Activated B cell treated with CpG ODN at 0.5 μM for 24 hours (primary cell): ENCODE measurements around the gene PNP. TPM values are rescaled to one million over a fixed set of nuclear protein-coding genes. Genes with fewer than 3 reads are reported as not detected.

Experiments used
- ATAC-seq: fragments of 200-7000 bp; cut with Tn5 transposase; one replicate; pipeline ENCODE4 v1.10.0; 2021; ENCODE audit warnings: low read depth, mild to moderate bottlenecking, moderate library complexity
- CTCF ChIA-PET: fragments of 350-600 bp; sonication (Branson Sonifier 250); formaldehyde crosslinking; loops from one replicate; lab custom pipeline; 2021; ENCODE audit warnings: antibody characterized with exemption; lab: Charles Lee
- POLR2A ChIA-PET: fragments of 350-600 bp; sonication (Branson Sonifier 250); formaldehyde crosslinking; loops from one replicate; lab custom pipeline; 2021; ENCODE audit warnings: antibody characterized with exemption; lab: Charles Lee
- DNase-seq: peaks from one replicate; pipeline ENCODE4 v3.0.0; 2022
- H3K27ac Mint-ChIP-seq: one replicate; pipeline ENCODE4 v1.8.0; 2020; ENCODE audit warnings: mixed read lengths
- H3K27me3 Mint-ChIP-seq: one replicate; pipeline ENCODE4 v1.8.0; 2021; ENCODE audit warnings: mixed read lengths
- H3K36me3 Mint-ChIP-seq: one replicate; pipeline ENCODE4 v1.8.0; 2021; ENCODE audit warnings: low read depth, mixed read lengths
- H3K4me1 Mint-ChIP-seq: one replicate; pipeline ENCODE4 v1.8.0; 2021; ENCODE audit warnings: mixed read lengths
- H3K4me3 Mint-ChIP-seq: one replicate; pipeline ENCODE4 v1.8.0; 2020; ENCODE audit warnings: mild to moderate bottlenecking, mixed read lengths
- H3K9me3 Mint-ChIP-seq: one replicate; pipeline ENCODE4 v1.8.0; 2020; ENCODE audit warnings: mixed read lengths
- CTCF ChIP-seq: fragments of 200-600 bp; IDR thresholded peaks from one replicate; pipeline ENCODE4 v1.8.0; 2022; ENCODE audit warnings: antibody characterized with exemption, mild to moderate bottlenecking
- intact Hi-C: fragments of 100-400 bp; cut with micrococcal nuclease; formaldehyde crosslinking; loops from one replicate; pipeline ENCODE4 v1.15.1; 2024
- total RNA-seq: library from RNA; stranded (reverse); gene quantifications from 2 replicates; pipeline ENCODE4 v1.2.3, GENCODE V29; 2022

Gene PNP
- total RNA-seq, 1 donor from 2014 or later = 88.0 TPM

GRCh38 chr14:20494935-20495766, 25.9 kb downstream of the PNP start:
- Mint-ChIP-seq H3K27ac (peak overlapping the region; percentile 18), H3K27me3 (no peaks in the 10 kb centered on the region), H3K9me3 (no peaks in the 10 kb centered on the region), H3K4me1 (peaks cover 71% of the 10 kb centered on the region), H3K36me3 (no peaks in the 10 kb centered on the region), H3K4me3 (no peak overlapping the region)
- TF ChIP-seq CTCF = no peak
- DNase-seq (no peak), ATAC-seq (no peak)
- intact Hi-C loops = loop anchor here (5.0 kb wide), 1 partner anchor 37 kb away; no protein-coding TSS in a partner anchor
- CTCF ChIA-PET = no interaction called here
- POLR2A ChIA-PET = interaction anchor here (1.6 kb wide), 1 partner anchor 25 kb away, joined by 3 read pairs; no protein-coding TSS in a partner anchor

GRCh38 chr14:20498622-20499021, 29.4 kb downstream of the PNP start:
- Mint-ChIP-seq H3K9me3 (no peaks in the 10 kb centered on the region), H3K4me3 (no peak overlapping the region), H3K27ac (peak overlapping the region; percentile 71), H3K27me3 (no peaks in the 10 kb centered on the region), H3K36me3 (no peaks in the 10 kb centered on the region), H3K4me1 (peaks cover 49% of the 10 kb centered on the region)
- ATAC-seq (no peak), DNase-seq (no peak)
- no peak for TF ChIP-seq CTCF
- ChIA-PET CTCF (no interaction called here), POLR2A (interaction anchor here (0.6 to 1.6 kb wide), 2 partner anchors 9 to 29 kb away, joined by 3 to 5 read pairs; partner anchors contain the start of gene PNP)
- intact Hi-C loops = no loop called here

GRCh38 chr14:20499108-20499507, 29.9 kb downstream of the PNP start:
- CTCF ChIA-PET = no interaction called here
- POLR2A ChIA-PET = interaction anchor here (0.6 to 1.6 kb wide), 2 partner anchors 9 to 30 kb away, joined by 3 to 5 read pairs; partner anchors contain the start of gene PNP

GRCh38 chr14:20499881-20500280, 30.7 kb downstream of the PNP start:
- no peak for TF ChIP-seq CTCF
- Mint-ChIP-seq H3K4me3 (no peak overlapping the region), H3K36me3 (no peaks in the 10 kb centered on the region), H3K27ac (no peak overlapping the region), H3K4me1 (peaks cover 49% of the 10 kb centered on the region), H3K9me3 (no peaks in the 10 kb centered on the region), H3K27me3 (no peaks in the 10 kb centered on the region)
- CTCF ChIA-PET = no interaction called here
- POLR2A ChIA-PET = no interaction called here
- intact Hi-C loops = no loop called here
- DNase-seq (no peak), ATAC-seq (no peak)

More at GRCh38 chr14:20499108-20499507, 29.9 kb downstream of the PNP start:
- Mint-ChIP-seq H3K27me3 (no peaks in the 10 kb centered on the region), H3K4me3 (no peak overlapping the region), H3K36me3 (no peaks in the 10 kb centered on the region), H3K9me3 (no peaks in the 10 kb centered on the region), H3K27ac (no peak overlapping the region), H3K4me1 (peaks cover 49% of the 10 kb centered on the region)
- DNase-seq = no peak
- no peak for TF ChIP-seq CTCF
- no peak for ATAC-seq
- intact Hi-C loops = no loop called here

GRCh38 chr14:20501346-20501745, 32.1 kb downstream of the PNP start:
- ATAC-seq (no peak), DNase-seq (no peak)
- H3K9me3 Mint-ChIP-seq = no peaks in the 10 kb centered on the region
- no peak for TF ChIP-seq CTCF
- no peak overlapping the region for H3K4me3 Mint-ChIP-seq
- H3K27ac Mint-ChIP-seq = no peak overlapping the region
- H3K36me3 Mint-ChIP-seq = no peaks in the 10 kb centered on the region
- POLR2A ChIA-PET = no interaction called here
- H3K27me3 Mint-ChIP-seq = no peaks in the 10 kb centered on the region
- intact Hi-C loops = no loop called here
- CTCF ChIA-PET = no interaction called here
- H3K4me1 Mint-ChIP-seq = peaks cover 36% of the 10 kb centered on the region
